Stimulated activated CD8-positive, alpha-beta memory T cell treated with anti-CD3 and anti-CD28 coated beads, Interleukin-7, amount 100 ng/mL, for 1 hour (primary cell): Measurements from ENCODE around the gene FRY.
A peak's percentile ranks its signal among the peaks of the same experiment; 100 is the strongest.

Experiments used
- DNase-seq, 2 donors: peaks; one replicate each; pipeline ENCODE4 v3.0.0-alpha.2; 2020; ENCODE audit warnings: low read depth in 2 of 2

FRY gene

DNA sequence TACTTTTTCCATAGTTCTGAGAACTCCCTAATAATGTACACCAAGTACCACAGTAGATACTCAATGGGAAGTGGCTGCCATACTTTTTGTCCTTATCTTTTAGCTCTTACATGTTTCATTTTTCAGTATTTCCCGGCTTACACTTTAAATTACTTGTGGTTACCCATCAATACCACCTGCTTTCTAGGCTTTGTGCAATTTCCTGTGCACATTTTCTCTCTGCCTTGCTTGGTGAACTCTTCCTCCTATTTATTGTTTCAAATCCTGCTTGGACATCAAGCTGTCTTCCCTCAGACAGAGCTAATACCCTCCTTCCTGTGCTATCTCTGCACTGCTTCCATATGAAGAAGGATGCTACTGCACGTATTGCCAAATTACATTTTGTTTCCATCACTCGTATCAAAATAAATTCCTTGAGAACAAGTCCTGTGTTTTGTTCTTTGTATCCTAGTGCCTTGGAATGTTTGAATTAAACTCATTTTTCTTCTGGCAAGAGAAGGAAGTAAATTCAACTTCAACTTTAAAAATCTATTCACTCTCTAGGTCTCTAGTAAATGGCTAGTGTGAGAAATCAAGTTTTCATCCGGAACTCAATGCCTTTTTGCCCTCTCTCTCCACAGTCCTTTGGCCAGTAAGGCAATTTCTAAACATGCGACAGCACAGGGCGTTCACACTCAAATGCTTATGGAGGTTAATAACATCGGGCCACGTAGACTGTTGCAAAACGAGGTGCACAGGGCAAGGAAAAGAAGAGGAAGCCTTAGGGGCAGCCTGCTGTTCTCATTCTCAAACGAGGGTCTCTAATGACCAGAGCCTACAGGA, 277.9 kb downstream of the FRY start:
- DNase-seq, result no peak

DNA sequence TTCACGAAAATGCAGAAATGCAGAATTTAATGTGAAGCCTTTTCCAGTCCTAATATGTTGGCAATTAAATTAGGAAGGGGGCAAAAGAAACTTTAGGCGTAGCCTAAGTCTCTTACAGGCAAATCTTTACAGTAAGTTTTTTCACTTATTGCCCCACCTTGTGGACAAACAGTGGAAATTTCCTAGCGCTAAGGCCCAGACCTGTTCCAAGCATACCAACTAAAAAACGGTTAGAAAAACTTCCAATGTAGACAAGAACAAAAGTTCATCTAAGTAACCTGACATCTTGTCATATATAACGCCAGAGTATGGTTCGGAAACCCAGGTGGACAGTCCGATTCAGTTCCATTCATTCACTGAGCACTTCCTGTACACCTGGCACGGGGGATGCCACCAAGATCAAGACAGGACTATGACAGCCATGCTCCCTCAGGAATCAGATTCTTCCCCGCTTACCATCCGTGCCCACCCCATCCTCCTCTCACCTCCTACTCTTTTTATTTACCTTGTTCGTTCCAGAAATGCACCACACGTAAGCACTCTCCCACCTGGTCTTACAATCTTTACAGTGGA, 278.6 kb downstream of the FRY start:
- no peak for DNase-seq

DNA sequence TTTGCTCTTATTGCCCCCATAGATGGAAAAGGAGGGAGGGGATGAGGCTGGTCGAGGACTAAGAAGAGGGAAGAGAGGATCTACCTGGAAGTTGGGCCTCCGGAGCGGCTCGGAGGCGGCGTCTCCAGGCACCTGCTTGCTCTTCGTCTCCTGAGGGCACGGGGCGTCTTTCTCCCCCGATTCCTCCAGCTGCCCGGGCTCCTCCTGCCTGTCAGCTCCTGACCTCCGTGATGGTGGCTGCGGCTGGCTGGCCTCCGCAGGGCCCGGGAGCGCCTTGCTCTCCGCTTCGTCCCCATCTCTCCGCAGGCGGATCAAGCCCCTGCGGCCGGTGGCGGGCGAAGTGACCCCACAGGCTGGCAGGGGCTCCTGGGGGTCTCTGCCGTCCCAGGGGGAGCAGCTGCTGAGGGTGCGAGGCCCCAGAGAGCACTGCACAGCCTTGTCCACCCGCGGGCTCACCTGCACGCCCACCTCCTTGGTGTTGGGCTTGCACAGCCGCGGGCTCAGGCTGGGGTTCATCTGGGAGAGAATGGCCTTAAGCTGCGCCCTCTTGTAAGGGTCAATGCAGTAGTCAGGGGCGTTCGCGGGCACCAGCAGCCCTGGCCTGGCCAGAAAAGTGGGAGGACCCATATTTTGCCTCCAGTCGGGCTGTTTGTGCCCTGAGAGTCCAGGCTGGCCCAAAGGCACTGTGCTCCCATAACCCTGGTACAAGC, 279.8 kb downstream of the FRY start:
- no peak for DNase-seq

DNA sequence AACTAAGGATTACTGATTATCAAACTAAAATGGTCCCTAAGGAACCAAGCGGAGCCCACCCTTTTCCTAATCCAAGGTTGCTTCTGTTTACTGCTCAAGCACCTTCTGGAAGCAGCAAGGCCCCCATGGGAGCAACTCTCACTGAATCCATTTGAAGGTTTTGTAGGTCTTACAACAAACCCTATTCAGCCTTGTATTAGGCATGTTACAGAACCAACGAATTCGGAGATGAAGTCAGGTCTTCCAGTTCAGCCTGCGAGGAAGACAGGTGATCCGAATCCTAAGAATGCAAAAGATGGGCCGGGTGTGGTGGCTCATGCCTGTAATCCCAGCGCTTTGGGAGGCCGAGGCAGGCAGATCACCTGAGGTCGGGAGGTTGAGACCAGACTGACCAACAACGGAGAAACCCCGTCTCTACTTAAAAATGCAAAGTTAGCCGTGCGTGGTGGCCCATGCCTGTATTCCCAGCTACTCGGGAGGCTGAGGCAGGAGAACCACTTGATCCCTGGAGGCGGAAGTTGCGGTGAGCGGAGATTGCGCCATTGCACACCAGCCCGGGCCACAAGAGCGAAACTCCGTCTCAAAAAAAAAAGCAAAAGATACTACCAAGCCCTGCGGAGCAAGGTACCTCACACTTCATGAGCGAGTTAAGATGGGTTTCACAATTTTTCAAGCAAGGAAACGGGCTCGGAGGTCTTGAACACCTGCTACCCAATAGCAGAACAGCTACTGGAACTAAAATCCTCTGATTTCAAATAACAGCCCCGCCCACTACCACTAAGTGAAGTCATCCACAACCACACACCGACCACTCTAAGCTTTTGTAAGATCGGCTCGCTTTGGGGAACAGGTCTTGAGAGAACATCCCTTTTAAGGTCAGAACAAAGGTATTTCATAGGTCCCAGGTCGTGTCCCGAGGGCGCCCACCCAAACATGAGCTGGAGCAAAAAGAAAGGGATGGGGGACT, 283.0 kb downstream of the FRY start:
- peak; percentile 24 to 35 for DNase-seq

DNA sequence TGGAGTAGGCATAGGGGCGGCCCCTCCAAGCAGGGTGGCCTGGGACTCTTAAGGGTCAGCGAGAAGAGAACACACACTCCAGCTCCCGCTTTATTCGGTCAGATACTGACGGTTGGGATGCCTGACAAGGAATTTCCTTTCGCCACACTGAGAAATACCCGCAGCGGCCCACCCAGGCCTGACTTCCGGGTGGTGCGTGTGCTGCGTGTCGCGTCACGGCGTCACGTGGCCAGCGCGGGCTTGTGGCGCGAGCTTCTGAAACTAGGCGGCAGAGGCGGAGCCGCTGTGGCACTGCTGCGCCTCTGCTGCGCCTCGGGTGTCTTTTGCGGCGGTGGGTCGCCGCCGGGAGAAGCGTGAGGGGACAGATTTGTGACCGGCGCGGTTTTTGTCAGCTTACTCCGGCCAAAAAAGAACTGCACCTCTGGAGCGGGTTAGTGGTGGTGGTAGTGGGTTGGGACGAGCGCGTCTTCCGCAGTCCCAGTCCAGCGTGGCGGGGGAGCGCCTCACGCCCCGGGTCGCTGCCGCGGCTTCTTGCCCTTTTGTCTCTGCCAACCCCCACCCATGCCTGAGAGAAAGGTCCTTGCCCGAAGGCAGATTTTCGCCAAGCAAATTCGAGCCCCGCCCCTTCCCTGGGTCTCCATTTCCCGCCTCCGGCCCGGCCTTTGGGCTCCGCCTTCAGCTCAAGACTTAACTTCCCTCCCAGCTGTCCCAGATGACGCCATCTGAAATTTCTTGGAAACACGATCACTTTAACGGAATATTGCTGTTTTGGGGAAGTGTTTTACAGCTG, 283.9 kb downstream of the FRY start, which contains the start of the genes BRCA2 and ZAR1L:
Gene BRCA2, plus strand, starts transcription at position 271 of the 790 bp plus-strand sequence. CDS start 953 bp downstream, outside the sequence.
Gene ZAR1L, minus strand, starts transcription at position 126 of the 790 bp plus-strand sequence. CDS start 3,438 bp downstream, outside the sequence.
- peak; percentile 63 to 72 for DNase-seq

DNA sequence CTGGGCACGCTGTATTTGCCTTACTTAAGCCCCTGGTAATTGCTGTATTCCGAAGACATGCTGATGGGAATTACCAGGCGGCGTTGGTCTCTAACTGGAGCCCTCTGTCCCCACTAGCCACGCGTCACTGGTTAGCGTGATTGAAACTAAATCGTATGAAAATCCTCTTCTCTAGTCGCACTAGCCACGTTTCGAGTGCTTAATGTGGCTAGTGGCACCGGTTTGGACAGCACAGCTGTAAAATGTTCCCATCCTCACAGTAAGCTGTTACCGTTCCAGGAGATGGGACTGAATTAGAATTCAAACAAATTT, 284.4 kb downstream of the FRY start:
- DNase-seq, result no peak

DNA sequence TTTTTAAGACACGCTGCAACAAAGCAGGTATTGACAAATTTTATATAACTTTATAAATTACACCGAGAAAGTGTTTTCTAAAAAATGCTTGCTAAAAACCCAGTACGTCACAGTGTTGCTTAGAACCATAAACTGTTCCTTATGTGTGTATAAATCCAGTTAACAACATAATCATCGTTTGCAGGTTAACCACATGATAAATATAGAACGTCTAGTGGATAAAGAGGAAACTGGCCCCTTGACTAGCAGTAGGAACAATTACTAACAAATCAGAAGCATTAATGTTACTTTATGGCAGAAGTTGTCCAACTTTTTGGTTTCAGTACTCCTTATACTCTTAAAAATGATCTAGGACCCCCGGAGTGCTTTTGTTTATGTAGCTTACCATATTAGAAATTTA, 284.9 kb downstream of the FRY start:
- DNase-seq, result no peak

DNA sequence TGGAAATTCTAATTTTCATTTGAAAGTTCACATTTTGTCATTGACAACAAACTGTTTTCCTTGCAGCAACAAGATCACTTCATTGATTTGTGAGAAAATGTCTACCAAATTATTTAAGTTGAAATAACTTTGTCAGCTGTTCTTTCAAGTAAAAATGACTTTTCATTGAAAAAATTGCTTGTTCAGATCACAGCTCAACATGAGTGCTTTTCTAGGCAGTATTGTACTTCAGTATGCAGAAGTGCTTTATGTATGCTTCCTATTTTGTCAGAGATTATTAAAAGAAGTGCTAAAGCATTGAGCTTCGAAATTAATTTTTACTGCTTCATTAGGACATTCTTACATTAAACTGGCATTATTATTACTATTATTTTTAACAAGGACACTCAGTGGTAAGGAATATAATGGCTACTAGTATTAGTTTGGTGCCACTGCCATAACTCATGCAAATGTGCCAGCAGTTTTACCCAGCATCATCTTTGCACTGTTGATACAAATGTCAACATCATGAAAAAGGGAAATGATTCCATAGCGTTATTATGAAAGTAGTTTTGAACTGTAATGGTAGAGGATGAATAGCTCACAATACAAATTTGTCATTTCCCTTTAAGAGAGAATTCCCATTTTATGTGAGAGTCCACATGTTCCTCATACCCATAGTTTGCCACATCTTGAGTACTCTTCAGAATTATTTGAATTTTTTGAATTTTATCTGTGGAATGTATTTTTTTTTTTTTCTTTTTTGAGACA, 286.3 kb downstream of the FRY start:
- DNase-seq, result no peak

DNA sequence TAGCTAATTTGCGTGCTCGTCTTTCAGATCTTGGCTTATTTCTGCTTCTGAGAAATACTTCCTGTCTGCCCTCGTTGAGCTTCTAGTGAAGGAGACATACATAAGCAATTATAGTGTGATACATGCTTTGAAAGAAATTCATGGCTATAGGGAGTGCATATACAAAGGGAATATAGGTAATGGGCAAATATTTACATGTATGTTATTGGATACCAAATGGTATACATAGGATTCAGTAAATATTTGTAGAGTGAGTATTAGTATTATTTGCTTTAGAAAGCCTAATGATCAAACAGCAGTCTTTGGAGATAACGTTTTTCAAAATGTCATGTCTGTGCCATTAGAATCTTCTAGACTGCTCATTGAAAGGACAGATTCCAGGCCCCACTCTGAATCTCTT, 289.0 kb downstream of the FRY start:
- no peak for DNase-seq

DNA sequence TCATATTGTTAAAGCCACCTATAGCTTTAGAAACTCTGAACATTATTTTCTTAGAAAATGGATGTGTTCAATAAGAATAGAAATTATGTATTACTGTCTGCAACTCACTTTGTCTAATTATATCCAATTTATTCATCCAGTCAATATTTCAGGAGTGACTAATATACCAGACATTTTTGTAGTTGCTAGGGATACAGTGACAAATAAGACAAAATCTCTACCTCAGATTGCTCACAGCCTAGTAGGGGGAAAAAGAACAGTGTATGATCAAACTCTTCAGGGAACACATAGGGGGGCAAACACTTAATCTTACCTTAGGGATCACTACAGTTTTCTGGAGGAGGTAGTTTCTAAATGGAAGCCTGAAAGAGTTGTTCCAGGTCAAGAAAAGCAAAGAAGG, 292.3 kb downstream of the FRY start:
- DNase-seq, result no peak

DNA sequence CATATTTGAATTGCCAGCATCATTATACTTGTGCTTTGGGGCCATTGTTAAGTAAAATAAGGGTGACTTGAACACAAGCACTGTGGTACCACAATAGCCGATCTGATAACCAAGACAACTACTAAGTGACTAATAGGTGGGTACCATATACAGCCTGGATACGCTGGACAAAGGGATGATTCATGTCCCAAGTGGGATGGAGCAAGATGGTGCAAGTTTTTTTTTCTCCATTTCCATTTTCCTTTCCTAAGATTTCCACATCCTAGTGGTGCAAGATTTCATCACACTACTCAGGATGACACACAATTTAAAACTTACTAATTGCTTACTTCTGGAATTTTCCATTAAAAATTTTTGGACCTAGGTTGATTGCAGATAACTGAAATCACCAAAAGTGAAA, 298.9 kb downstream of the FRY start:
- no peak for DNase-seq

DNA sequence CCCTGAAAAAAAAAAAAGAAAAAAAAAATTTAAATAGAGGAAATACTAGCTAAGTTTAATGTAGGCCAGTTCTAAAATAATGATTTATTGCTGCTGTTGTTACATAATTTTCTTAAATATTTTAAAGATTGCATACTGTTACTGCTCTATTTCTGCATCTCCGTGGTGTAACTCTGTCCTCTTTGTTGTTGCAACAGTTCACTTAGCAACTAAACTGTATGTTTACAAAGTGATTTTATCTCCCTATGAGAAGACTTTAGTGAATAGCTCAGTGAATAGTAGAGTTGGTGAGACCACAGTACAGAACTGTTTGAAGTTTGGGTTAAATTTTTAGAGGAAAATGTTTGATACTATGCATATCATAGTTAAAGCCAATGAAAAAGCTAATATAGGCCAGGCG, 303.1 kb downstream of the FRY start:
- DNase-seq, result no peak

DNA sequence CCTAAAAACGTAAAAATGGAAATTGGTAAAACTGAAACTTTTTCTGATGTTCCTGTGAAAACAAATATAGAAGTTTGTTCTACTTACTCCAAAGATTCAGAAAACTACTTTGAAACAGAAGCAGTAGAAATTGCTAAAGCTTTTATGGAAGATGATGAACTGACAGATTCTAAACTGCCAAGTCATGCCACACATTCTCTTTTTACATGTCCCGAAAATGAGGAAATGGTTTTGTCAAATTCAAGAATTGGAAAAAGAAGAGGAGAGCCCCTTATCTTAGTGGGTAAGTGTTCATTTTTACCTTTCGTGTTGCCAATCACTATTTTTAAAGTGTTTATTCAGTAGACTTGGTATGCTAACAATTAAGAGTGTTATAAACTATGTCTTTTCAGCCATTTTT, 309.3 kb downstream of the FRY start:
- DNase-seq, result no peak

DNA sequence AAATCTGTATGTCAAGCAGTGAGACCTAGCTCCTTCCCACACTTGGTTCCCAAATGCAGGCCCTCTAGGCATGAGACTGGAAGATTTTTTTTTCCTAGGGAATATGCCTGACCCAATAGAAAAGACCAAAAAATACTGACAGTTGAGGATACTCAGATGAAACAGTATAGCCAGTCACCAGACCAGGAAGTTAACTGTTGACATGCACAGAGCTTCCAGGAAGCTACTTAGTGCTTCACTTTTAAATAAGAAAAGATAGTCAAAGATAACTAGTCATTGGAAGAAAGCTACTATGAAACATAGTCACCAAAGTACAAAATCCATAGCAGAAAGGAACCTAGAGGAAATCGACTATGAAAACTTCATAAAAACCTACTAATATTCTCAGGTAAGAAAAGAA, 316.1 kb downstream of the FRY start:
- DNase-seq, result no peak
